HEK293T (cell line): ENCODE data around the gene FBXO31.

Experiments
- ARNT ChIP-seq: fragments of 450-650 bp; IDR thresholded peaks from 2 replicates; pipeline ENCODE4 v1.6.1; 2017; ENCODE audit warnings: mild to moderate bottlenecking
- BHLHE40 ChIP-seq: fragments of 450-650 bp; IDR thresholded peaks from 2 replicates; pipeline ENCODE4 v1.6.1; 2016; ENCODE audit warnings: mild to moderate bottlenecking, moderate library complexity, borderline replicate concordance
- FOXA1 ChIP-seq: fragments of 450-650 bp; IDR thresholded peaks from 2 replicates; pipeline ENCODE4 v1.6.1; 2016; ENCODE audit warnings: mild to moderate bottlenecking
- FOXK2 ChIP-seq: fragments of 450-650 bp; IDR thresholded peaks from 2 replicates; pipeline ENCODE4 v1.6.1; 2016; ENCODE audit warnings: mild to moderate bottlenecking
- L3MBTL2 ChIP-seq: fragments of 450-650 bp; conservative IDR thresholded peaks from 2 replicates; pipeline ENCODE4 v1.6.1; 2016; ENCODE audit warnings: mild to moderate bottlenecking
- TARDBP ChIP-seq: fragments of 450-650 bp; IDR thresholded peaks from 2 replicates; pipeline ENCODE4 v1.6.1; 2016
- ZNF384 ChIP-seq: fragments of 450-650 bp; IDR thresholded peaks from 2 replicates; pipeline ENCODE4 v1.6.1; 2016
- TF ChIP-seq, protein P1 (sequence below): fragments of 450-650 bp; IDR thresholded peaks from 2 replicates; pipeline ENCODE4 v1.6.1; 2016

DNA sequence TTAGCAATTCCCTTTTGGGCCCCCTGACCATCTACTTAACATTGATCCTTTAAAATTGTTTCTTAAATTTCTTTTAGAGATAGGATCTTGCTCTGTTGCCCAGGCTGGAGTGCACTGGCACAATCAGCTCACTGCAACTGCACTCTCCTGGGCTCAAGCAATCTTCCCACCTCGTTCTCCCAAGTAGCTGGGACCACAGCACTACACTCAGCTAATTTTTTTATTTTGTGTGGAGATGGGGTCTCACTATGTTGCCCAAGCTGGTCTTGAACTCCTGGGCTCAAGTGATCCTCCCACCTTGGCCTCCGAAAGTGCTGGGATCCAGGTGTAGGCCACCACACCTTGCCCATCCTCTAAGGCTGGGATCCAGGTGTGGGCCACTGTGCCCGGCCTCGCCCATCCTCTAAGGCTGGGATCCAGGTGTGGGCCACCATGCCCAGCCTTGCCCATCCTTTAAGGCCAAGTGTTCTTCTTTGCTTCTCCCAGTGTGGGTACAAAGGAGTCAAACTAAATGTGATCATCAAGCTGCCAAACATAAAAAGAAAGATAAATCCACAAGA lies 79.5 kb downstream of the FBXO31 start:
- no peak for TF ChIP-seq L3MBTL2
- TF ChIP-seq, protein P1, sequence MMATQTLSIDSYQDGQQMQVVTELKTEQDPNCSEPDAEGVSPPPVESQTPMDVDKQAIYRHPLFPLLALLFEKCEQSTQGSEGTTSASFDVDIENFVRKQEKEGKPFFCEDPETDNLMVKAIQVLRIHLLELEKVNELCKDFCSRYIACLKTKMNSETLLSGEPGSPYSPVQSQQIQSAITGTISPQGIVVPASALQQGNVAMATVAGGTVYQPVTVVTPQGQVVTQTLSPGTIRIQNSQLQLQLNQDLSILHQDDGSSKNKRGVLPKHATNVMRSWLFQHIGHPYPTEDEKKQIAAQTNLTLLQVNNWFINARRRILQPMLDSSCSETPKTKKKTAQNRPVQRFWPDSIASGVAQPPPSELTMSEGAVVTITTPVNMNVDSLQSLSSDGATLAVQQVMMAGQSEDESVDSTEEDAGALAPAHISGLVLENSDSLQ = no peak
- TF ChIP-seq FOXK2 = no peak
- no peak for TF ChIP-seq TARDBP
- no peak for TF ChIP-seq BHLHE40
- no peak for TF ChIP-seq ZNF384
- TF ChIP-seq ARNT = no peak
- TF ChIP-seq FOXA1 = no peak
